ENCODE results near the gene PRPS2.

- TF ChIP-seq, protein P1, sequence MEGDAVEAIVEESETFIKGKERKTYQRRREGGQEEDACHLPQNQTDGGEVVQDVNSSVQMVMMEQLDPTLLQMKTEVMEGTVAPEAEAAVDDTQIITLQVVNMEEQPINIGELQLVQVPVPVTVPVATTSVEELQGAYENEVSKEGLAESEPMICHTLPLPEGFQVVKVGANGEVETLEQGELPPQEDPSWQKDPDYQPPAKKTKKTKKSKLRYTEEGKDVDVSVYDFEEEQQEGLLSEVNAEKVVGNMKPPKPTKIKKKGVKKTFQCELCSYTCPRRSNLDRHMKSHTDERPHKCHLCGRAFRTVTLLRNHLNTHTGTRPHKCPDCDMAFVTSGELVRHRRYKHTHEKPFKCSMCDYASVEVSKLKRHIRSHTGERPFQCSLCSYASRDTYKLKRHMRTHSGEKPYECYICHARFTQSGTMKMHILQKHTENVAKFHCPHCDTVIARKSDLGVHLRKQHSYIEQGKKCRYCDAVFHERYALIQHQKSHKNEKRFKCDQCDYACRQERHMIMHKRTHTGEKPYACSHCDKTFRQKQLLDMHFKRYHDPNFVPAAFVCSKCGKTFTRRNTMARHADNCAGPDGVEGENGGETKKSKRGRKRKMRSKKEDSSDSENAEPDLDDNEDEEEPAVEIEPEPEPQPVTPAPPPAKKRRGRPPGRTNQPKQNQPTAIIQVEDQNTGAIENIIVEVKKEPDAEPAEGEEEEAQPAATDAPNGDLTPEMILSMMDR (IDR thresholded peaks at IDR 0.05; ENCODE audit: insufficient read depth, low read depth, low read length) = no peak
- no peak for TF ChIP-seq EZH2 (IDR thresholded peaks at IDR 0.05; ENCODE audit: insufficient read depth, low read length)
Measured at GRCh38 chrX:12798601-12799000, 7.4 kb downstream of the PRPS2 start.
